Inflammatory macrophage (primary cell): ENCODE data around the gene MAP4K4.

Experiments
- DNase-seq, 2 donors: peaks; one replicate each; pipeline ENCODE4 v3.0.0-alpha.2; 2020 to 2022

Gene MAP4K4

DNA sequence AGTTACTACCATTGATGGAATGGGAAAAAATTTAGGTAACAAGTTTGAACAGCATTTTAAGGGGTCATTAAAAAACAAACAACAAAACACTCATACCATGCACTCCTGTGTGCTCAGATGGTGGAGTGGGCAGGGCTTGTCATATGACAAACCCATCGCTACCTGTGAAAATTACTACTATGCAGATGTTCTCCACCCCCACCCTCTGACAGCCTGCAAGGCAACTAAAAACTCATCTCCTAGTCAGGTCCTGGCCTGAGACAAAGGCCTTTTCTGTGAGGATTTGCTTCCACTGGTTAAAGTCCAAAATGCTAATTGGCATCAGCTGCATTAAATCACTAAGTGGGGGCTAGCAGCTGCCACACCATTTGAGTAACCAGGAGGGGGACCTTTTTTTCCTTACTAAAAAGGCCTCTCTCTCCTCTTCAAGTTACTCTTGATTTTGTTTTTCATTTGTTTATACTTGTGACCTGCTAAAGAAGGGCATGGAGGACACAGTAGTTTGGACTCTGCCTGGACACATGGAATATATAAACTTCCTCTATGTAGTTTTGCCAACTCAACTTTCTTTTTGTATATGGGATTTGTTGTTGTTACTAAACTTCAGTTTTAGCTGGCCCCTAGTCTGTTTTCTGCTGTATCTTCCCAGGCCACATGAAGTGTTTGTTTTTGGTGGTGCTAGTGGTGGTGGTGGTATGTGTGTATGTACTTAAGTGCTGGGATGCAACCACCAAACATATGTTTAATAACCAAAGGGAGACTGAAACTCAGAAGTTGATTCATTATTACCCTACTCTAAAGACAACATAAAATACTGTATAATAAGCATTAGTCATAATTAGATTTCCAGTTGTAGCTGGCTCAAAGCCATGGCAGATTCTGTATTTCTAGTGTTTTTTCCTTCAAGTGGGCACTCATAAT, 121.3 kb downstream of the MAP4K4 start:
- no peak for DNase-seq

DNA sequence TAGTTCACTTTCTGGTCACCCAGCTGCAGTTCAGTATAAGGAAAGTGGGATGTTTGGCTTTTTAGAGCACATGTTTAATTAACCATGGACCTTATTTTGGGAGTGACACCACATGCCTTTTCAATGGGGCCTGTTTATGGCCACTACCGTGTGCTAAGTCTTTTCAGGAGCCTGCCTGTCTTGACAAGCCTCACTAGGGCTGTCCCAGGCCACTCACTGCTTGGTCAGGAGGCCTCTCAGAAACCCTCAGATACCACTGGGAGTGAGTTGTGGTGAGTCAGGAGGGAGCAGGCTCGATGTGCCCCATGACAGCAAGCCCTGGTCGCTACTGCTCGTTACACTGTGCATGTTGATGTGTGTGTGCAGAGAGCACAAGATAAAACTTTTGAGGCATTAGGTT, 123.0 kb downstream of the MAP4K4 start:
- no peak for DNase-seq

DNA sequence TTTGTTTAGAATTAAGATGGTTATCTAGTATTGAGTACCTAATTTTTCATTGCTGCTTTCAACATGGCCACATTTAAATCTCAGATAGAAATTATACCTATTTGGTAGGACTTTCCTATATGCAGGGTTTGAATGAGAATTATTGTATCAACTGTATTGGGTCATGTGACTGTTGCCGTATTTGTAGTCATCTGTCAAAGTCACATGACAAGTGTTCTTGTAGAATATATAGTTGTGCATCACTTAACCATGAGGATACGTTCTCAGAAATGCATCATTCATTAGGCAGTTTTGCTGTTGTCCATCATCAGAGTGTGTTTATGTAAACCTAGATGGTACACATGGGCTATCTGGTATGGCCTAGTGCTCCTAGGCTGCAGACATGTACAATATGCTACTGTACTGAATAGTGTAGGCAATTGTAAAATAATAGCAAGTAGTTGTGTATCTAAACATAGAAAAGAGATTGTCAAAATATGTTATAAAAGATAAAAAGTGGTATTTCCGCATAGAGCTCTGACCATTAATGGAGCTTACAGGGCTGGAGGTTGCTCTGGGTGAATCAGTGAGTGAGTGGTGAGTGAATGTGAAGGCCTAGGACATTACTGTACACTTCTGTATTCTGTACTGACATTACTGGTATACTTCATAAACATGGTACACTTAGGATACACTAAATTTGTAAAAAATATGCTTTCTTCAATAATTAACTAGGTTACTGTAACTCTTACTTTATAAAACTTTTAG, 123.7 kb downstream of the MAP4K4 start:
- no peak for DNase-seq

- DNase-seq, result no peak
Measured at GRCh38 chr2:101821828-101822458, 124.4 kb downstream of the MAP4K4 start.

DNA sequence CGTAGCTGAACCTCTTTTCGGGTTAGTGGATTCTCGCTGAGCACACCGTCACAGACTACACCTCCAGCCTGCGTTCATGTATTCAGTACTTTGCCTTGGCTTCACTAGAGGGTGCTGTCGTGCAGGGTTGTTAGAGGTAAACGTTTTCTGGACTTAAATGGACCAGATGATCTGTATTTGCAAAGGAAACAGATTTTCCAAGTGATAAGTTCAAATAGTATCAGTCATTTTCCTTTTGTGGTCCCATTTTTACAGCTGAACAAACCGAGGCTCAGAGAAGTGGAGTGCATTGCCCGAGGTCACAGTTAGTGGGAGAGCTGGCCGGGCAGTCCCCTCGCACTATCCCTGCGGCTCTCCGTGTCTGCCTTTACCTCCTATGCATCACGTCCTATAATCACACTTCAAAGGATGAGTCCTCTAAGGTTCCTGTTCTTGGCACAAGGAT, 125.9 kb downstream of the MAP4K4 start:
- DNase-seq, result peak; percentile 38 to 53

DNA sequence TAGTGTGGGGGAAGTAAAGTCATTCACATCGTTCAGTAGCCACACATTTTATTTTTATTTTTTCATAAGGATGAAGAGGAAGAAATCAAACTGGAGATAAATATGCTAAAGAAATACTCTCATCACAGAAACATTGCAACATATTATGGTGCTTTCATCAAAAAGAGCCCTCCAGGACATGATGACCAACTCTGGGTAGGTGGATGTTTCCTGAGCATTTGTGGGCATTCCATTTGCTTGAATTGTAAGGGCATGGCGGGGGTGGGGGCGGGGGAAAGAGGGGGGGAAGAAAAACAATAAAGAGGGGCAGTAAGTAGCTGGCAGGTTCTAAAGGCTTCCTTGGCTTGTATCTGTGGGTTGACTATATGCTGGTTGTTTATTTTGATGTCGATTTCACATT, 126.4 kb downstream of the MAP4K4 start:
- DNase-seq, result no peak

GRCh38 chr2:101826716-101827115, 129.2 kb downstream of the MAP4K4 start:
- DNase-seq, result no peak

DNA sequence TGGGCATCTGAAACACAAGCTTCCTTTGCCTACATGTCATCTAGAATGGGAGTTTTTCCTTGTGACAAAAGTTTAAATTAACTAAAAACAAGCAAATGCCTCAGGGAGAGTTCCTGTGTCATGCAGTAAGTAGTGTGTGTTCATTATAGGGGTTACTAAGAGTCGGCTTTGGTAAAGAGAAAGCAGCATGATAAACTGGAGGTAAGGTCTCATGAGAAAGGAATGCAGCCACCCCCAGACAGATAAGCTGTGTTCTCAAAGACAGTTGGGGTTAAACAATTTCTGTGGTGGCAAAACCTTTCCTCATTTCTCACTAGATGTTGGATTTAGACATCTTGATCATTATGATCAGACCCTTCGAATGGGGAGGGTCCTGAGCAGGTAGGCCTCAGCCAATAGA, 129.7 kb downstream of the MAP4K4 start:
- DNase-seq, result no peak

GRCh38 chr2:101828257-101828656, 130.8 kb downstream of the MAP4K4 start:
- no peak for DNase-seq

DNA sequence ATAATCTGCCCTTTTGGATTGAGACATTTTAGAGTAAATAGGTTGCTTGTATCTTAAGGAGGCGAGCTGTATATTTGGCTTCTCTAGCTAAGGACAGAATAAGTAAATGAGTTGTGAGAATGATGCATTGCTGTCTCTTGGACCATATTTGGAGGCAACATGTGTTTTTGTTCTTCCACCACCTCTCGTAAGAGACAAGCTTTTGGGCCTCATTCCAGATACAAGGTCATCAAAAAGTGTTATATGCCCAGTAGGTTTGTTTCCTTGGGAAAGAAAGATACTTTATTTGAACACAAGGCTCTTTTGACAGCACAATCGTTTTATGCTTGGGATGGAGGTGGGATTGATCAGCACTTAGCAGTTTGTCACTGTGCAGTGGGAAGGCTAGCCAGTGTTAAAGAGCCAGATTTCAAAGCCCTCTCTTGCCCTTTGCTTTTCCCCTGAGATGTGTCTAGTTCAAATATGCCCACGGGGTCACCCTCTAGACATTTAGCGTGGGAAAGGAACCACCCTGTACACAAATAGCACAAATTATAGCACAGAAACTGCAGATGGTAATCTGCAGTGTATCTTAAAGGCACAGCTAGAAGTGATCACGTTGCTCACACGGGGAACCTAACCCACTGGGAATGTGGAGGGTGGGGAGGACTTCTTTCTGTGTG, 131.3 kb downstream of the MAP4K4 start:
- no peak for DNase-seq

DNA sequence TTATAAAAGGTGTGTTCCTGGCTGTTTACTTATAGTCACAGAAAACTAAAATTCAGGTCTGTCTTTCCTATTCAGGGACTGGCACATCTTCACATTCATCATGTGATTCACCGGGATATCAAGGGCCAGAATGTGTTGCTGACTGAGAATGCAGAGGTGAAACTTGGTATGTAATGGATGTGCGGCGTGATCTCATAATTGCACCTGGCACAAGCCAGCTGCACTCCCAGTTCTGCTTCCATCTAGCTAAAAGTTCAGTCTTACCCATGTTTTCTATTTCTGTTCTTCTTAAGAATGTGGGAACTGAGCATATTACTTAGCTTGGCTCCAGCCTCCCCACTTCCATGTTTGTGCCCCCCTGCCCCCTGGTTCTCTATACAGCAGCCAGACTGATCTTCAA, 131.9 kb downstream of the MAP4K4 start:
- no peak for DNase-seq

GRCh38 chr2:101830146-101830545, 132.6 kb downstream of the MAP4K4 start:
- DNase-seq, result no peak

DNA sequence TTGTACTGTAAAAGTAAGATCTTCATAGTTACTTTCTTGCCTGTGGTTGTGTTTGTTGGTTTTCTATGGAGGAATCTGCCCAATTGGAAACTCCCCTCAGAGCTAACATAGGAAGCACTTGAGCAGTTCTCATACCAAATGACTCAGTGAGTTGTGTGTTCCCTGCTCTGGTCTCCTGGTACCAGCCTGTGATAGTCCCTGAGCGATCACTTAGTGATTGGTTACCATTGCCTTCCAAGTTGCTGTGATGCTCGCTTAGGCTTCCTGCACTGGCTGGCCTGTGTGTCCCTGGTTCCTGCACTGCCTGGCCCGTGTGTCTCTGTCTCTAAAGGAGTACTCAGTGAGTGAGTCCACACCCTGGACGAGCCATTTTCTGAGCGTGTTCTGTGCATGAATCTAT, 133.0 kb downstream of the MAP4K4 start:
- no peak for DNase-seq

DNA sequence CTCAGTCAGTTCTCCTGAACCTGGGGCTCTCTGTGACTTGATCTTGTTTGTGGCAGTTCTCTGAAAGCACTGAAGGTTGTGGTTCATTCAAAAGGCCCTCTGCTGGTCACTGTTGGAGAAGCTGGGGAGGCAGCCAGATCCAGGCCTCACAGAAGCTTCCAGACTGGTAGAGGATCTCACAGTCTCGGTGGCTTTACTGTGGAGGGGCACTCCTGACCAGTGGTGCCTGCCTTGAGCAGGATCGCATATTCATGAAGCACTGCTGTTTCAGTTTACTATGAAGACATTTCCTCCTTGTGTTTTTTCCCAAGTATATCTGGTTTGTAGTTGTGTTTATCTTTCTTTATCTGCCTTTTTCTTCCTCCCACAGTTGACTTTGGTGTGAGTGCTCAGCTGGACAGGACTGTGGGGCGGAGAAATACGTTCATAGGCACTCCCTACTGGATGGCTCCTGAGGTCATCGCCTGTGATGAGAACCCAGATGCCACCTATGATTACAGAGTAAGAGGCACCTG, 133.9 kb downstream of the MAP4K4 start:
- DNase-seq, result peak; percentile 64 to 70

DNA sequence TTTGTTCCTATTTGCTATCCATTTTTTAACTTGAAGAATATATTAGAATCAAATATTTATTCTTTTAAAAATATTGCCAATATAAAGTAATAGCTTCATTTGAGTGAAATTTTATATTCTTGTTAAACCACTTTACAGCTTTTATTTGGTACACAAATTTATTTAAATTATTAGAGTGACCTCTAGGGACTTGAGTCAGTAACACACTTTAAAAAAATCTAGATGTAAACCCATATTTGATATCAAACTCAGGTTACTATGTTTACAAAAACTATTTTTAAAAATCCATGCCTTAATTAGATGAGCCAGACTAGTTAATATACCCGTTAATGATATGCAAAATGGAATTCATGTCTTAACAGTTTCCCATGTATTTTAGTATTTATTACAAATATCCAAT, 134.6 kb downstream of the MAP4K4 start:
- peak in 1 of 2 donors; percentile 12 for DNase-seq

GRCh38 chr2:101833890-101834523, 136.5 kb downstream of the MAP4K4 start:
- no peak for DNase-seq

DNA sequence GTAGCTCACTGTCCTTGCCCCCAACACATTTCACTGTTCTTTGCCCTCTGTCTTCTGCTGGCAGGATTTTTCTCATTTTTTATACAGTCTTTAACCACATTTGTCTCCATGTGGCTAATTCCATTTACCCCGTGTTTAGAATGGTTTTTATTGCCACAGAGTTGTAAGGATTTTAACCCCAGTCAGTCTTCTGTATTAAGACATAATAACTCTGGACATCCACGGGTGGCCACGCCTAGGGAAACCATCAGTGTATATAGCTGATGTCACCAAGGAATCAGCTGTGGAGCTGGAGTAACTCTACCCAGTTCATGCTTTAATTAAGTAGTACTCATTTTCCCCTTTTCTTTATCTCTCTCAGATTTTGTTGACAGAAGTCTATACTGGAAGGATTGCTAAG, 139.8 kb downstream of the MAP4K4 start:
- no peak for DNase-seq

GRCh38 chr2:101841679-101842327, 144.3 kb downstream of the MAP4K4 start:
- no peak for DNase-seq

DNA sequence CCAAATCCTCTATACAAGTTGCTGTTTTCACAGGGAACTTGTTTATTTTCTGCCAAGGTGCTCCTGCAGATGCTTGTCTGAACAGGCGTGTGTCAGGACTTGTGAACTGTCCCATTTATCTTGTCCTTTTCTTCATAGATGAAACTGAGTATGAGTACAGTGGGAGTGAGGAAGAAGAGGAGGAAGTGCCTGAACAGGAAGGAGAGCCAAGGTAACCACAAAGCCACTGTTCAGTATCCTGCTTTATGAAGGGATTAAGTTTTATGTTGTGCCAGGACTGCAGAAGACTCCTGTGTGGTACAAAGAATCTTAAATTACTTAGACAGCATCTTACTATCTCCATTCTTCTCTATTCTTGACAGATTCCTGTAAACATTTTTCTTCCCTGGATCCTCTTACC, 145.0 kb downstream of the MAP4K4 start:
- DNase-seq, result no peak

DNA sequence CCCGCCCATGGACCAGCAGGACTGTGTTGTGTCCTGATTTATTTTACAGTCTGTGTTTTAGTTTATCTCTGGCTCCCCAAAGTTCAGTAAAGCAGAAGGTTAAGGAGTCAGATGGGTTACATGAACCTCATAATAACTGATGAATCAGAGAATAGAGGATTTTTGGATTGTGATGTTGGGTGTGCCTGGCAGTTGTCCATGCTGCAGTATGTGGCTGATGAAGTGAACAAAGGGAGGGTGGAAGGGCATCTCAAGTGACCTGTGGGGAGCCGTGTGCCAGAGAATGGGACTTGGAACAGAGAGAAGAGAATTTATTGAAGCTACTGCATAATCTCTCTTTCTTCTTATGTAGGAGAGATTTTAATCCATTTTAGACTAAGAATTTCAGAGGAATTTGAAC, 145.5 kb downstream of the MAP4K4 start:
- no peak for DNase-seq

GRCh38 chr2:101843471-101843870, 146.0 kb downstream of the MAP4K4 start:
- no peak for DNase-seq
